ENCODE results near the gene AFMID. TPM values are rescaled to one million over a fixed set of nuclear protein-coding genes. Genes with fewer than 3 reads are reported as not detected.

AFMID gene
- total and polyA plus RNA-seq, 2 donors (not counting 3 experiments of a cell fraction or from before 2014, with no cell fraction given): 33.5 to 42.9 TPM

GRCh38 chr17:78241277-78242023, 54.3 kb downstream of the AFMID start:
- H2AFZ ChIP-seq (ENCODE audit: low read depth, low read length): no peak overlapping the region
- H3K27ac ChIP-seq (ENCODE audit: insufficient read depth, low read depth, low read length): no peak overlapping the region
- FAIRE-seq: no peak

More at GRCh38 chr17:78241277-78242023, 54.3 kb downstream of the AFMID start:
- no TSS peak for BruUV-seq (replicated peaks)
- ChIA-PET CTCF (interaction anchor here (1.4 to 1.7 kb wide), 2 partner anchors 10 to 156 kb away, joined by 4 to 5 read pairs; no protein-coding TSS in a partner anchor), POLR2A (no interaction called here)
- Histone ChIP-seq H3K9me3 (replicated peaks; ENCODE audit: control insufficient read depth, insufficient read depth, low read length) (no peaks in the 10 kb centered on the region), H3K9me1 (replicated peaks; ENCODE audit: control insufficient read depth, extremely low read depth, insufficient read depth, low read length) (no peaks in the 10 kb centered on the region), H3K36me3 (ENCODE audit: control insufficient read depth in 2 of 2, extremely low read depth in 1 of 2, insufficient read depth in 2 of 2, low read length in 2 of 2) (no peaks in the 10 kb centered on the region), H3K4me2 (ENCODE audit: insufficient read depth, low read length) (no peak overlapping the region), H3K27me3 (ENCODE audit: control insufficient read depth in 2 of 2, insufficient read depth in 2 of 2, low read length in 2 of 2) (no peaks in the 10 kb centered on the region), H3K4me3 (replicated peaks in 1 of 3; ENCODE audit: insufficient read depth in 1 of 3, low read depth in 1 of 3, low read length in 3 of 3) (no peak overlapping the region), H3K79me2 (ENCODE audit: control insufficient read depth, insufficient read depth, low read length) (no peaks in the 10 kb centered on the region), H3K4me1 (ENCODE audit: control insufficient read depth, extremely low read depth, insufficient read depth, low read length) (no peaks in the 10 kb centered on the region), H3K9ac (replicated peaks; ENCODE audit: extremely low read depth, insufficient read depth, low read length) (no peak overlapping the region), H4K20me1 (replicated peaks; ENCODE audit: control insufficient read depth, extremely low read depth, insufficient read depth, low read length) (no peaks in the 10 kb centered on the region)
- peak; percentile 19 for DNase-seq (ENCODE audit: low read depth, low spot score)
- dilution Hi-C loops (cut with MboI; ENCODE audit: extremely low pct_ligation_motif_present, low sequenced_read_pairs): no loop called here
- intact Hi-C loops (cut with micrococcal nuclease): no loop called here
- TF ChIP-seq MAX (IDR thresholded peaks at IDR 0.05; ENCODE audit: insufficient read depth, insufficient read length) (no peak), POLR2A (IDR thresholded peaks at IDR 0.05; ENCODE audit: low read depth, low read length) (no peak), GATA2 (IDR thresholded peaks at IDR 0.05; ENCODE audit: insufficient read depth, insufficient read length, low read depth, low read length) (no peak), JUN (IDR thresholded peaks at IDR 0.05; ENCODE audit: borderline replicate concordance, insufficient read depth, insufficient read length, low read depth) (no peak), MYC (IDR thresholded peaks at IDR 0.05; ENCODE audit: low read depth, low read length) (no peak), POLR2AphosphoS5 (IDR thresholded peaks at IDR 0.05; ENCODE audit: insufficient read depth, low read depth, low read length) (no peak), EZH2 (IDR thresholded peaks at IDR 0.05; ENCODE audit: borderline replicate concordance, low read depth, low read length, severe bottlenecking) (no peak), CTCF (IDR thresholded peaks at IDR 0.05; ENCODE audit: extremely low read depth in 1 of 2, insufficient read depth in 1 of 2, low read depth in 1 of 2, low read length in 2 of 2) (no peak), FOS (IDR thresholded peaks at IDR 0.05; ENCODE audit: borderline replicate concordance, insufficient read depth, low read length) (no peak)
